ENCODE data around the gene PHACTR3.

Gene PHACTR3

DNA sequence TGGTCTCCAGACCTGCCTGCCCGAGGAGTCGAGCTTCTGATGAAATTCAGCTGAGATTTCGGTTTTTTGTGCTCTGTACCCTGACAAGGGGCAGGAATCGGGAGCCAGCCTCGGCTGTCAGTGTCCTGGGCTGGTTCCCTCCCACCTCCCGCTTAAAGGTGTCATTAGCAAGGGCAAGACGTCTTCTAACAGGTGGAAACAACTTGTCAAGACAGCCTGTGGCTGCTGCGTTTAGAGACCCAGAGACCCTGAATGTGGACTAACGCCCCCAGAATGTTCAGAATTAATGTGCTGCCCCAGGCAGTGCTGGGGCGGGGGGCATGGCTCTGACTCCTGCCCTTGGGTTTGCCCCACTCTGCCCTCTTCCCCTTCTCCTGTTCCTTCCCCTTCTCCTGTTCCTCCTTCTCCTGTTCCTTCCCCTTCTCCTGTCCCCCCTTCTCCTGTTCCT is 69.7 kb downstream of the PHACTR3 start:
- no peak for DNase-seq

DNA sequence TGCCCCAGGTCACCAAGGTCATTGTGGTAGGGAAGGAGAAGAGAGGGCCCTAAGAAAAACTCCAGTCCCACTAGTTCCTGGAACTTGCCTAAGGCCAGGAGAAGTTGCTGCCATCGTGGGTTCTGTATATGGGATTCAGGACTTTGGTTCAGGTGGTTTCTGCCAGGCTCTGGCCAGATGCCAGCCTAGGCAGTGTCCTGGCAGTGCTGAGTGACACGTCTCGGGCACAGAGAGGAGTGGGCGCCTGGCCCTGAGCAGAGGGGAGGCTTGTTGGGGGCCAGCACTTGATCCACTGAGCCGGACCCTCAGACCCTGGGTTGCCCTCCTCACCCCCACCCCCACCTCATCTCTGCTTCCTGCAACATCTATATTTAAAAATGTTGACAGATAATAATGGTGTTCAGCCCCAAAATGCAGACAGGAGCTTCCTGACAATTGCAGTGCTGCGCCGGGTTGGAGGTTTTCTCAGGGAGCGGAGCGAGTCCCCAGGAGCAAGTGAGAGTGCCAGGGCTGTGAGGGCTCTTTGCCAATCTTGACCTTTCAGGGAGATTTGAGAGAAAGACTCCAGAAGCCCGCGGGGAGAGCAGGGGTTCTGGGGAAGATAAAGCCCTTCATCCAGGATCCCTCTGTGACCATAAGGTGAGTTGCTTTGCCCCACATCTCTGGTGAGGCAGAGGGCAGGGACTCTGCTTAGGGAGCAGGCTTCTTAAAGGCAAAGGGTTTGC is 71.9 kb downstream of the PHACTR3 start:
- DNase-seq, result no peak

DNA sequence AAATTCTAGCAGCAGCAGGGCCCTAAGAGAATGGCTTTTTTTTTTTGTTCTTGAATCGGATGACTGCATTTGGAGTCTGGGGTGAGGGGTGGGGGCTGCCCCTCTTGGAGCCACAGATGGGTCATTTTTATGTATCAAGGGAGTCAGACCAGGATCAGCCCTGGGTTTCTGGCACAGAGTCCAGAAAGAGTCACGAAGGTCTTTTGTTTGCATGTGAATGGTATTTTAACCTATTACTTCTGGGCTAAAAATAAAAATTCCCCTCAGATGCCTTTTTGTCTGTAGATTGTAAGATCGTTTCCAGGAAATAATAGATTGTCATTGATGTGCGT is 72.5 kb downstream of the PHACTR3 start:
- DNase-seq, result no peak

DNA sequence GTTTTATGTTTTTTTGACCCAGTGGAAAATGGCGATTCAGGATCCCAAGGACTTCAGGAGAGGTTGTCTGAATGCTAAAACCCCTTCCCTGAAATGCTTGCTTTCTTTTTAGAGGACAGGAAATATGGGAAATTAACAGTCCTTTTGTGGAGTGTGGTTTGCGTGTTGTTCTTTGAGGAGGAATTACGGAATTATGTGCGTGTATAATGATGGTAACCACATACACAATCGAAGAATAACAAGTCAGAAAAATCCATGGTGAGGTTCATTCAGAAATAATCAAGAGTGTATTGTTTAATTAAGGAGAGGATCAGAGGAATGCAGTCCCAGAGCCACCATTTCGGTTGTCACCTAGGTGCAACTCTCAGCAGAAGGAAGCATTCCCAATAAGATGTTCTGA is 73.2 kb downstream of the PHACTR3 start:
- DNase-seq, result no peak

DNA sequence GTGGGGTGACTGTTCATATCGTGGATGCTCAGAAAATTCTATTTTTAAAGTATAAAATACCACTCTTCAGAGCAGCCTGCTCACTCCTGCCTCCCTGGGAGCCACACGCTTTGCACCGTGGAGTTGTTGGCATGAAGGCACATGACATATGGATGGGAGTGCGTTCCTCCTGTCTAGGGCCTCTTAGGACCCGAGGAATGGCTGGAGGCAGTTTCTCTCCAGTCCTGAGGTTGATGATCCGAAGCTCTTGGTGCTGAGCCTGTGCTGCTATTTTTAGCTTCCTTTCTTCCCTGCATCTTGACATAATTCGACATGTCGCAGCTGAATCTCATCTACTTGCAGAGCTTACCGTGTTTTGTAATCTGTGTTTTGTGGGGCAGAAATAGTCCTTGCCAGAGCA is 73.9 kb downstream of the PHACTR3 start:
- DNase-seq, result no peak

DNA sequence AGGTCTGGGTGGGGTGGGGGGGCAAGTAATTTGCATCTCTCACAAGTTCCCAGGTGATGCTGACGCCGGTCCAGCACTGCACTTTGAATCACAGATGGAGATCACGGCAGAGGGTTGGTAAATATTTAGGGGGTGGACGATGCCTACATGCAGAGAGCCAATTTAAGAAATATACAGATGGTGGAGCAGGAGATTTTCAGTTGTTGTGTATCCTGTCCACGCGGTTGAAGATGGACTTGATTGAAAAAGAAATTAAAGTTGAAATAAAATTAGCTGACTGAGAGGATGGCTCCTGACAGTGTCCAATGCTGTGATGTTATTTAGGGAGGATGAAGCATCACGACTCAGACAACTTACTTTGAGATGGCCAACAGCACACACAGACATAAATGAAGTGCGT is 74.6 kb downstream of the PHACTR3 start:
- DNase-seq, result no peak

DNA sequence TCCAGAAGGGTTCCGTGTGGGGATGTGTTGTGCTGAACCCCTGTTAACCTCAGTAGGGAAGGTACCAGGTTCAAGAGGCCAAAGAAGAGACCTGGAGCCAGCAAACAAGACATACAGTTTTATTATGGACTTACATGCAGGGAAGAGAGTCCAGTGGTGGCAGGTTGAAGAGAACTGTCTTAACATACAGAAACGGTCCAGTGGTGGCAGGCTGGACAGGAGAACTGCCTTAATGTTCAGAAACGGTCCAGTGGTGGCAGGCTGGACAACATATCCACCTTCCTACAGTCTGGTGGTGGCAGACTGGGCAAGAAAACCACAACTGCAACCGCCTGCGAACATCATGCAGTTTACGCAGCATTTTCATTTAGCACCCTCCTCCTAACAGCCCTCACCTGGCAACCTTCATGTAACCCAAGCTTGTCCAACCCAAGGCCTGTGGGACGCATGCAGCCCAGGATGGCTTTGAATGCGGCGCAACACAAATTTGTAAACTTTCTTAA is 75.9 kb downstream of the PHACTR3 start:
- DNase-seq, result no peak

DNA sequence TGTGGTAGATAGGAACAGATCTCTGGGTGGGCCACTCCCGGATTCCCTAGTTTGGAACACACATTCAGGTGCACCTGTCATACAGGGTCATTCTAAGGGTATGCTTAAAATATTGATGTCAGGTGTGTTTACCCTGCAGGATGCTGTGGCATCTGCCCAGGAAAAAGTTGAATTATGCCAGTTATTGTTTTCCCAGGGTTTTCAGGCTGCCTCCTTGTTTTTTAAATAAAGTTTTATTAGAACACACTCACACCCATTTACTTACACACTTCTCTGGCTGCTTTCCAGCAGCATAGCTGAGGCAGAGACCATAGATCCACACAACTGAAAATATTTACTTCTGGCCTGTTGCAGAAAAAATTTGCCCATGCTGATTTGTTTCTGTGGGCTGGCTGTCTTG is 76.5 kb downstream of the PHACTR3 start:
- DNase-seq, result no peak

DNA sequence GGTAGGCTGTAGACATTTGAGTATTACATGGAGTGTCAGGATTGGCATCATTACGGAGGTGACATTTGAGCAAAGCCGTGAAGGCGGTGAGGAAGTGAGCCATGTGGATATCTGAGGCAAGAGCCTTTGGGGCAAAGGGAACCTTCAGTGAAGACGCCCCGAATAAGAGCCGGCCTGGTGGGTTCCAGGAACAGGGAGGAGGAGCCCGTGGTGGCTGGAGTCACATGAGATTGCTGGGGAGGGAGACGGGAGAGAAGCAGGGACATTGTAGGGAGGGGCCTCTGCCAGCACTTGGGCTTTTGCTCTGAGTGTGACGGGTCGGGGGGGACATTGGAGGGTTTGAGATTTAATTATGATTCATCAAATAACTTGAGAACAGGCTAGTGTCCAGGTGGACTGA is 78.3 kb downstream of the PHACTR3 start:
- no peak for DNase-seq

DNA sequence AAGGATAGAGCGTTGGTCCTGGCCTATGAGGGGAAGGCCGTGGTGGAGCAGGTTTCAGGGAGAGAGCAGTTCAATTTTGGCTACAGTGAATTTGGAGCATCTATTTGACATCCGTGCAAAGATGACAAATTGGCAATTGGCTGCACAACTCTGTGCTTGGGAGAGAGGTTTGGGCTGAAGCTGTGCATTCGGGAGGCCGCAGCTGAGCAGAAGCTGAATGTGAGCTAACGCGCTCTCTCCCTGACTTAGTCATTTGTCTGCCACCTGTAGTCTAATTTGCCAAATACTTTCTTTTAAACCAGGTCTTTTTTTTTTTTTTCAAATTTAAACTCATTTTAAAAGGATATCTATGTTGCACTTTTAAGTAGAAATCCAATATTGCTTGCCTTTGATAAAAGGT is 78.8 kb downstream of the PHACTR3 start:
- DNase-seq, result no peak

DNA sequence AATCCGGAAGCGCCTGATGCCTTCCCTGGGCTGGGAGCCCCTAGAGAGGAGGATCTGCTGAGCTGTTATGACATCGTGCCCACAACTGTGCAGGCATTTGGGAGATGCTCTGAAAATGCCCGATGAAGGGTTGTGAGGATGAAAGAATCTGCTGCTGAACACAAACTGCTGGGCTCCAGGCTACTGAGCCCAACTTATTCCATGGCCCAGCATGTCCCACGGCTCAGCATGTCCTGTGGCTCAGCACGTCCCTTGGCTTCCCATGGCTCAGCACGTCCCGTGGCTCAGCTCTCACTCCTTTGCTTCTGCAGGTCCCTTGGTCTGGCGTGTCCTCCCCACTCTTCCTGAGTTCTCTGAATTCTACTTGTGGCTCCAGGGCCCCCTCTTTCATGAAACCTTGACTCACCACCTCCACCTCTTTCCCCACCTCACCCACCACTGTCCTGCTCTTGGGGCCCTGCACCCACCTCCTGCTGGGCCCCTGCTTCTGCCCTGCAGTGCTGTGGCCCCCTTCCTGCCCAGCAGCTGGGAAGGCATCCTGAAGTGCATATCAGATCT is 80.4 kb downstream of the PHACTR3 start:
- no peak for DNase-seq

DNA sequence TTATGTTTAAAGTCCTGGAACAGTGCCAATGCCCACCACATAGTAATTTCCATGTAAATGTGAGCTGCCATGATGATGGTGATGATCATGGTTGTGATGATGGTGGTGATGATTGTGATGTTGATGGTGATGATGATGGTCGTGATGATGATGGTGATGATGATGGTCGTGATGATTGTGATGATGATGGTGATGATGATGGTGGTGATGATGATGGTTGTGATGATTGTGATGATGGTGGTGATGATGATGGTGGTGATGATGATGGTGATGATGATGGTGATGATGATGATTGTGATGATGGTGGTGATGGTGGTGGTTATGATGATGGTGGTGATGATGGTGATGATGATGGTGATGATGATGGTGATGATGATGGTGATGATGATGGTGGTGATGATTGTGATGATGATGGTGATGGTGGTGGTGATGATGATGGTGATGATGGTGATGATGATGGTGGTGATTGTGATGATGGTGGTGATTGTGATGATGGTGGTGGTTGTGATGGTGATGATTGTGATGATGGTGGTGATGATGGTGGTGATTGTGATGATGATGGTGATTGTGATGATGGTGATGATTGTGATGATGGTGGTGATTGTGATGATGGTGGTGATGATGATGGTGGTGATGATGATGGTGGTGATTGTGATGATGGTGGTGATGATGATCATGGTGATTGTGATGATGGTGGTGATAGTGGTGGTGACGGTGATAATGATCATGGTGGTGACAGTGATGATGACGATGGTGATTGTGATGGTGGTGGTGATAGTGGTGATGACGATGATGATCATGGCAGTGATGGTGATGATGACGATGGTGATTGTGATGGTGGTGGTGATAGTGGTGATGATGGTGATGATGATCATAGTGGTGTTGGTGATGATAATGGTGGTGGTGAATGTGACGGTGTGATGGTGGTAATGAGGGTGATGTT is 82.3 kb downstream of the PHACTR3 start:
- no peak for DNase-seq

DNA sequence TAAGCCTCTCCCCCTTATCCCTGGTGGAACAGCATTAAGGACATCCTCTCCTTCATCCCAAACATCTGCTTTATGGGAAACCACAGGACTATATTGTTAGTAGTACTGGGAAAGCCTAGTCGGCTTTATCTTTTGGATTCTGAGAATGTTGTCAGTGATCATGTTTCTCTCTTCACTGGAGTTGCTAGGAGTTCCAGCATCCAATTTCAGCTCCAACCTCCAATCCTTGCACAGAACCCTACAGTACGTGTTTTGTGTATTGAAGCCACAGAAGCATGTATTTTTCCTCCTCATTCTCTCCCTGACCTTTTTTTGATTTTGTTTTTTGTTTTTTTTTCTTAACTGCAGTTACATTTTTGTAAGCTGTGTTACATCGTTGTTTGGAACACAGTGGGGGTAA is 84.0 kb downstream of the PHACTR3 start:
- no peak for DNase-seq

DNA sequence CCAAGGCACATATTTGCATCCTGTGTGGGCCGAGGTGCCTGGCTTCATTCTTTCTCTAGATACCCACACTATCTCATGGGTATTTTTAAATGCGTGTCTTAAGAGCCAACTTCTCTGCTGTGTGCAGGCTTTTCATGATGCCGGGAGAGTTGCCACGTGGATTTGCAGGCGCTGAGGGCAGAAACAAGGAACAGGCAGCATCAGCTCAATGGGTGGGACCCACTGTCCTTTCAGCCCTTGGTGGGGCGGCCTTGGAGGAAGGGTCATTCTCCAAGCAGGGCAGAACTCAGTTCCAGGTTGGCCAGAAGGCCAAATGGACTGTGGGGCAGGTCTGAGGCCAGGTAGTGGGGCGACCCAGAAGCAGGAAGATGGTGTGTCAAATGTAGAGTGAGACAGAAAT is 84.7 kb downstream of the PHACTR3 start:
- no peak for DNase-seq

DNA sequence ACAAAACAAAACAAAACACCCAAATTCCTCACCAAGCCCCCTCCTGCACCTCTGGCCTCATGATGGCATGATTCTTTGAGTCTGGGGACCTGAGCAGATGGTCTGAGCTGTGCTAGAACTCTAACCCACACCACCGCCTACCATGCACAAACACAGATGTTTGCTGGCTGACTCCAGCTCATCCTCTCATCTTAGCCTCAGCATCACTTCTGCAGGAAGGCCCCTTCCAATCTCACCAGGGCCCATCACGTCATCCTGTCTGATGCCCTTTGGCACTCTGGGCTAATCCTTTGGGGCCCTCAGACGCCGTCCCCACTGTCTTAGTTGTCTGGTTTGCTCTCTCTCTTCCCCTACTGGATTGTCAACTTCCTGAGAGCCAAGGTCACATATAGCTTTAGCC is 85.8 kb downstream of the PHACTR3 start:
- DNase-seq, result no peak

DNA sequence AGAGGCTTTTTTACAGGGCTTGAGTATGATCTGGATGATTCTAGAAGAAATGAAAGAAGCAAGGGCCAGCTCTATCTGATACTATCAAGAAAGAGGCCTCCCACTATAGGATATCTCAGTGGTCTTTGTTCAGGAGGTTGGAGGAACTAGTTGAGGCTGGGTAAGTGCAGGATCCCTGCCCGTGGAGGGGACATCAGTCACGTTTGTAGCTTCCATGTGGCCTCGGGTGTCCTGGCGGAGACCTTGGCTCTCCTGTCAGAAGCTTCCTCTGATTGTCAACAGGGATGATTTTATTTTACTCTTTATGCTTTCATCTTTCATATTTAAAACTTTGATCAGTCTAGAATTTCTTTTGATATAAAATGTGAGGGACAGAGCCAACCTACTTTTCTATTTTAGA is 86.6 kb downstream of the PHACTR3 start:
- no peak for DNase-seq

DNA sequence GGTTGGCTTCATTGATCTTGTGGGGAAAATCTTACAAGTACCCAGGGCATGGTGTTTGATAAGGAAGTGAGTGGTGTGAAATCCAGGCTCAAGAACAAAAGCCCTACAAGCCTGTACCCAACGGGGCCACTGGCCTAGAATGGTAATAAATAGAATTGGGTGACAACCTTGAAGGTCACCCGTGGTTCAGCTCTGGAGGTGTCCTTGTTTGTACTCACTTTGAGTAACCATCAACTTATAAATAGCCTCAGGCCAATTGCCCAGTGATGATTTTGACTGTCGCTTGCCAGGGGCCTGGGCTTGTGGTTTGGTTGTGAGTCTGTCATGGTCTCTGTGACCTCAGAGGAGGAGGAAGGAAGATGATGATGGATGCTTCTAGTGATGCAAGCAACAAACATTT is 87.8 kb downstream of the PHACTR3 start:
- DNase-seq, result no peak

DNA sequence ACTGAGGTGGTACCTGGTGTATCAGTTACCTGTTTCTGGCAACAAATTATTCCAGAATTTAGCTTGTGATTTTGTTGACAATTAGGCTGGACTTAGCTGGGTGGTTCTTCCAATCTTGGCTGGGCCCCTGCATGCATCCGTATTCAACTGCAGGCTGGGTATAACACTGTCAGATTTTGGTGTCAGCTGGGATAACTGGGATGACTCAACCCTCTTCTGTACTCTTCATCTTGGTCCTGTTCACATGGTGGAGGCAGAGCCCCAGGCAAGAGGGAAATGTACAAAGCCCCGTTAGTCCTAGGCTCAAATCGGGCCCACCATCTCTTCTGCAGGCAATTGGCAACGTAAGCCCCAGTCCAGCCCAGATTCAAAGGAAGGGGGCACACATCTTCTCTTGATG is 89.2 kb downstream of the PHACTR3 start:
- no peak for DNase-seq

DNA sequence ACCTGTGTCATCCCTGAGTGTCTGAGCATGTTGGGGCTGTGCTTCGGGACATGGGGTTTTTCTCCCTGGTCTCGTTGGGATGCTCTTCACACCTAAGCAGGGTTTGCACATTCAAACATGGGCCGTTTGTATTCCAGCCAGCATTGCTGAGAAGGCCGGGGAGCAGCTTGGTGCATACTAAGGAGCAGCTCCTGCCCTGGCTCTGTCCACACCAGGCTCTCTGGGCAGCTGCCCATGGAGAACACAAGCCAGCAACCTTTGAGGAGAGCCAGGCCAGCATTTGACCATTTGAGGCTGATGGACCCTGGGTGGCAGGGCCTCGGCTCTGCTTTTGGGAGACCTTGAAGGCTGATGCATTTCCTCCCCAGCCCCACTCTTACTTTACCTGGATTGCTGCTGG is 92.1 kb downstream of the PHACTR3 start:
- no peak for DNase-seq

DNA sequence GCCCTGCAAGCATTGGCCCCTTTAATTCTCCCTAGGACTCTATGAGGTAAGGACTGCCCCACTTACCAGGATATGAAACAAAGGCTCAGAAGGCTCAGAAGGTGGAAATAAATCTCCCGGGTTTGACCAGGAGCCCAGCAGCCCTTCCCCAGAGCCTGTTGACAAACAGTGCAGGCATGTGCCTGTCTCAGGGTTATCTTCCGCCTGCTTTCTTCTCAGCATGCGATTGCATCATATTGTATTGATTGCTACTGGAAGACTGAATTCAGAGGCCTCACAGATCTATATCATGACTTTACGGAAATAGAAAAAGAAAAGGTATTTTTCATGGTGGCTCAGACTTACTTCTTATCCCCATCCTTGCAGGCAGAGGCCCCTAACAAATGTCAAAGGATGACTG is 92.7 kb downstream of the PHACTR3 start:
- no peak for DNase-seq

DNA sequence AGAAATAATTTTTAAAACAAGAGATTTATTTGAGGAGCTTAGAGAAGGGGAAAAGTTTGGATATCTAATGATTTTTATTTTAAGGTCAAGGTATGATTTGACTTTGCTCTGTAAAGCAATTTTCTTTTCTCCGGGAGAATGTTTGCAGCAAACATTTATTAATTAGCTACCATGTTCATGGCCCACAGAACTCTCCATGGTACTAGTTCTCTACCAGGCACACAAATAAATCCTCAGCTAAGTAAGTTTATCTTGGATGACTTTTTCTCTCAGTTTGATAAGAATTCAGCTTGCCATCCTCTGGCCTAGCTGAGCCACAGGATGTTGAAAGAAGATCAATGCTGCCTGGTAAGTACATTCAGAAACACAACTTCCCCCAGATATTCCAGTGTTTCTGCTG is 94.3 kb downstream of the PHACTR3 start:
- no peak for DNase-seq

DNA sequence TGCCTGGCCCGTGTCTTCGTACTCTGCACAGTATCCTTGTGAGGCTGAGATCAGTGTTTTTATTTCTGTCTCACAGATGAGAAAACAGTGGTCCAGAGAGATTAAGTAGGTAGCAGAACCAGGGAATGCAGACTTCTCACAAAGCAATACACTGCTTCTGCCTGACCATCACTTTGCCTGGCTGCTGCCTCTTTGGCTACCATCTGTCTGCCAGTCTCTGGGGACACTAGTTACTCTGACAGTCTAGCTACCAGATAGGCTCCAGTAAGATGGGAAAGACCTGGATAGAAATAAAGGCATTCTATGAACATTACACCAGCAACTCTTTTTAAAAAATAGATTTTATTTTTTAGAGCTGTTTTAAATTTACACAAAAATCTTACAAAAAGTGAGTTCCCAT is 96.9 kb downstream of the PHACTR3 start:
- no peak for DNase-seq

DNA sequence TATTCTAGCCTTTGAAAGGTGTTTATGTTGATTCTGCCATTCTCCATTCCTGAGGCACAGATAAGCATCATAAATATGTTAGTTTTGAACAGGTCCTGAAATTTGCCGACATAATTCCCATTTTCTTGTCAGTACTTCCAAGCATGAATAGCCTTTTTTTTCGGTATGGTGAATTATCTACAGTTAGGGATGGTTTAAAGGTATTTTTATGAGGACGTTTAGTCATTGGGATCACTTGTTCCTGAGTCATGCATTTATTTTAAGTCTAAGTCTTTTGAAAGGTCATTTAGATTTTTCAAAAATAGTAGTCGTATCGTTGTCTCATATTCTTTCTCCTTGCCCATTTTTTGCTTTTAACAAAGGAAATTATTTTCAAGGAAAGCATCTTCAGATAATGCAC is 98.7 kb downstream of the PHACTR3 start:
- DNase-seq, result no peak

Measured in HCEC 1CT (cell line).